ENCODE data around the gene H2BK1. TPM values are rescaled to one million over a fixed set of nuclear protein-coding genes. Genes with fewer than 3 reads are reported as not detected.

Gene H2BK1
- total RNA-seq, 2 donors from 2014 or later = not detected

DNA sequence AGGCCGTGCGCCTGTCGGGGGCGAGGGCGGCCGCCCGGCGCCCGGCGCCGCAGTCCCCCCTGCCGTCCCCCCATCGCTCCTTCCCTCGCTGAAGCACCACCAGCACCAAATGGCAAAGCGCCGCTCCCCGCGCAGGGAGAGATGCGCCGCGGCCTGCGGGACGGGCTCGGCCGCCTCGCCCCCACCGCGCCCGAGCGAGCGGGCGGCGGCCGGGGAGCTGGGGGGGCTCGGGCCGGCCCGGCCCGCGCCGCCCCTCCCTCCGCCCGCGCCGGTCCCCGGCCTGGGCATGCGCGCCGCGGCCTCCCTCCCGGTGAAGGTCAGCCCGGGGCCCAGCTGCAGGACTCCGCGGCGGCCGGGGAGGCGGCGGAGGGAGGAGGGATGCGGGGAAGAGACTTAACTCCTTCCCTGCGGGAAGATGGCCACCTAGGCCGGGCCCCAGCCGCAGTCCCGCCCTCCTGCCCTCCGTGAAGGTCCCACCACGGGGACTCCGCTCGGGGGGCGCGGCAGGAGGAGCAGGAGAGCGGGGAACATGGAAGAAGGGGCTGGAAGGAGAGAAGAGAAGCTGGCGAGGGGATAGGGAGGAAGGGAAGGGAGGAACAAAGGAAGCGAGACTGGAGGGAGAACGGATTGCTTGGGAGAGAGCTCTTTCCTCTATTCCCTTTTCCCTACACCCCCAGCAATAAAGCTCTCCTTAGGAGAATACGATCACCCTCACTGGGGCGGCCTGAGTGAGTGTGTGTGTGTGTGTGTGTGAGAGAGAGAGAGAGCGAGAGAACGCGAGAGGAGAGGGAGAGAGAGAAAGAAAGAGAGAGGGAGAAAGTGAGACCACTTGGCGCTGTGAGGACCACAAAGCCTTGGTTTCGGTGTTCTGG, 41.6 kb upstream of the H2BK1 start:
- peak; percentile 66 for ATAC-seq
- peak overlapping the region; percentile 62 to 93 (median 90) for H3K27ac ChIP-seq
- WGBS, 2 donors = 4 to 12% methylated on average over 21 to 63 of the region's 79 CpGs
- no peaks in the 10 kb centered on the region for H3K27me3 ChIP-seq
- TF ChIP-seq, protein P1, sequence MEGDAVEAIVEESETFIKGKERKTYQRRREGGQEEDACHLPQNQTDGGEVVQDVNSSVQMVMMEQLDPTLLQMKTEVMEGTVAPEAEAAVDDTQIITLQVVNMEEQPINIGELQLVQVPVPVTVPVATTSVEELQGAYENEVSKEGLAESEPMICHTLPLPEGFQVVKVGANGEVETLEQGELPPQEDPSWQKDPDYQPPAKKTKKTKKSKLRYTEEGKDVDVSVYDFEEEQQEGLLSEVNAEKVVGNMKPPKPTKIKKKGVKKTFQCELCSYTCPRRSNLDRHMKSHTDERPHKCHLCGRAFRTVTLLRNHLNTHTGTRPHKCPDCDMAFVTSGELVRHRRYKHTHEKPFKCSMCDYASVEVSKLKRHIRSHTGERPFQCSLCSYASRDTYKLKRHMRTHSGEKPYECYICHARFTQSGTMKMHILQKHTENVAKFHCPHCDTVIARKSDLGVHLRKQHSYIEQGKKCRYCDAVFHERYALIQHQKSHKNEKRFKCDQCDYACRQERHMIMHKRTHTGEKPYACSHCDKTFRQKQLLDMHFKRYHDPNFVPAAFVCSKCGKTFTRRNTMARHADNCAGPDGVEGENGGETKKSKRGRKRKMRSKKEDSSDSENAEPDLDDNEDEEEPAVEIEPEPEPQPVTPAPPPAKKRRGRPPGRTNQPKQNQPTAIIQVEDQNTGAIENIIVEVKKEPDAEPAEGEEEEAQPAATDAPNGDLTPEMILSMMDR (IDR thresholded peaks at IDR 0.05) = no peak
- TF ChIP-seq POLR2A (IDR thresholded peaks at IDR 0.05) = peak in 2 of 3 donors; percentile 49 to 55
- H3K36me3 ChIP-seq (replicated peaks in 1 of 2; ENCODE audit: insufficient read depth in 1 of 2, low read depth in 2 of 2) = no peaks in the 10 kb centered on the region
- intact Hi-C loops (cut with DNase I) = no loop called here
- H3K4me3 ChIP-seq = no peak overlapping the region
- DNase-seq = peak; percentile 69 to 78 (median 75)
- H3K9me3 ChIP-seq = no peaks in the 10 kb centered on the region
- H3K4me1 ChIP-seq = peaks cover 47% of the 10 kb centered on the region

DNA sequence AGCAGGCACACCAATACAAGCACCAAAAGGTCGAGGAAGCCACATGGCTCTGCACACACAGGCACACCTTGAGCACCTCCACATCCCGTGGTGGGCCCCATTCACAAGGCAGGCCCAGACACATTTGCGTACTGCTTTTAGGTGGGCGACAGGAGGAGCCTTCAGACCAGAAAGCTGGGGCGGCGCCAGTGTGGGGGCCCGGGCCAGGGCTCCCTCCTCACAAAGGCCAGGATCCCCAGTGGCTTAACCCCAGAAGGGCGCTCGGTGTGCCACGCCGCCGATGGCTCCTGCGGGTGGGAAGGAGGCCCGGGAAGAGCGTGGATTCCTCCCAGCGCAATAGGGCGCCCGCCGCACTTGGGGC, 41.0 kb upstream of the H2BK1 start:
- peaks cover 53% of the 10 kb centered on the region for H3K4me1 ChIP-seq
- DNase-seq = no peak
- intact Hi-C loops (cut with DNase I) = no loop called here
- H3K27ac ChIP-seq = peak overlapping the region in 3 of 4 donors; percentile 87 to 93 (median 93)
- no peaks in the 10 kb centered on the region for H3K9me3 ChIP-seq
- H3K27me3 ChIP-seq = no peaks in the 10 kb centered on the region
- TF ChIP-seq, protein P1 (IDR thresholded peaks at IDR 0.05) = no peak
- TF ChIP-seq POLR2A (IDR thresholded peaks at IDR 0.05) = no peak
- H3K36me3 ChIP-seq (replicated peaks in 1 of 2; ENCODE audit: insufficient read depth in 1 of 2, low read depth in 2 of 2) = no peaks in the 10 kb centered on the region
- H3K4me3 ChIP-seq = no peak overlapping the region
- no peak for ATAC-seq
- WGBS, 2 donors = 0 to 5% methylated on average over 2 to 17 of the region's 19 CpGs

DNA sequence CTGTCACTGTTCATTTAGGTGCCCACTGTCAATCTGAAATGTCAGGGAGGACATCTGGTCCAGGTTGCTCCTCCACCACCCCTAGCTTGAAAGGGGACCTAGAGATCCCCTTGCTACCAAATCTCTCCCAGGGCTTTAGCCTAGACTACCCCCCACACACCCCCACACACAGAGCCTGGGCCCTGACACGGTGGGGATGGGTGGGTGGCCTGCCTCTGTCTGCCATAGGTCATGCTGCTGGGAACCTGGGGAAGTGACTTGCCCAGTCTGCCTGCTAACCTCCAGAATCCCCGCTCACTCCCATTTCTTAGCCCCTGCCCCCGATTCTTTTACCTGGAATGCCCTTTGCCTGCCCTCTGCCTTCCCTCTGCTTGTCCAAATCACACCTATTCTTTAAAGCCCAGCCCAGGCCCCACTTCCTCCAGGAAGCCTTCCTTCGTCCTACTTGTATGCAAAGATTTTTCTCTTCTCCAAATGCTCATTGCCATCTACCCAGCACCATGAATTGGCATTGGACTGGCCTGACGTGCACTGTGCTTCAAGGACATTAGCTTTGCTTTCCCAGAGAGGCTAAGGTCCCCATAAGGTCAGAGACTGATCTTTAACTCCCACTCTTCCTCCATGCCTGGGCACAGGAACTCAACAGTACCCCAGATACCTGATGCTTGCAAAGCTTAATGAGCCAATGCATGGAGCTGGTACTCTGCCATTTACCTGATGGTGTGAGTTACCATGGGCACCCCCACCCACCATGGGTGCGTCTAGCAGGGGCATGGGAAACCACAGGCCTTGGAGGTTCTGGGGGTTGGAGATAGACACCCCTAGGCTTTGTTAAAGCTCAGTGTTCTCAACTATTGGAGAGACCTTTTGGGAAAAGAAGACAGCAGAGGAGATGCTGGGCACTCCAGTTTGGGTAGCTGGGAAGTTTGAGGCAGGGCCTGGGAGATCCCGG, 40.2 kb upstream of the H2BK1 start:
- intact Hi-C loops (cut with DNase I) = no loop called here
- Histone ChIP-seq H3K9me3 (no peaks in the 10 kb centered on the region), H3K36me3 (replicated peaks in 1 of 2; ENCODE audit: insufficient read depth in 1 of 2, low read depth in 2 of 2) (no peaks in the 10 kb centered on the region), H3K27ac (peak overlapping the region; percentile 12 to 93 (median 90)), H3K4me1 (peaks cover 60% of the 10 kb centered on the region), H3K4me3 (no peak overlapping the region), H3K27me3 (no peaks in the 10 kb centered on the region)
- ATAC-seq = no peak
- TF ChIP-seq, protein P1 (IDR thresholded peaks at IDR 0.05) = no peak
- no peak for TF ChIP-seq POLR2A (IDR thresholded peaks at IDR 0.05)
- DNase-seq = no peak
- 56 to 70% methylated on average over 6 to 7 of the region's 7 CpGs for WGBS, 2 donors

DNA sequence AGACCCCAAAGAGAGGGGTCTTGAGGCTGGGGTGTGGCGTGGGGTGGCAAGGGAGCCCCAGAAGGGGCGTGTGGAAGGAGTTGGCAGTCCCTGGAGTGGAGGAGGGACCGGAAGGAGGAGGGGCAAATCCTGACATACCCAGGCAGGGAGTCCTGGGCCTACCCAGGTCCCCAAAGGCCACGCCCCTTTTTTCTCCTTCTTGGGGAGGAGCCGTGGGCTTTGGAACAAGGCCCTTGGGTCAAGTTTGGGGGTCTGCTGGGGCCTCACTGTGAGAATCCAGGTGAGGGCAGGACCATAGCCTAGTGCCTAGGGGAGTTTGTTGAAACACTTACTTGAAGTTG, 39.4 kb upstream of the H2BK1 start:
- Histone ChIP-seq H3K27ac (peak overlapping the region; percentile 83 to 93 (median 90)), H3K4me1 (peaks cover 68% of the 10 kb centered on the region), H3K36me3 (replicated peaks in 1 of 2; ENCODE audit: insufficient read depth in 1 of 2, low read depth in 2 of 2) (no peaks in the 10 kb centered on the region), H3K4me3 (no peak overlapping the region), H3K27me3 (no peaks in the 10 kb centered on the region), H3K9me3 (no peaks in the 10 kb centered on the region)
- TF ChIP-seq, protein P1 (IDR thresholded peaks at IDR 0.05) = no peak
- TF ChIP-seq POLR2A (IDR thresholded peaks at IDR 0.05) = no peak
- peak; percentile 36 for ATAC-seq
- WGBS, 2 donors = 3 to 13% methylated on average over 5 of the region's 5 CpGs
- intact Hi-C loops (cut with DNase I) = no loop called here
- DNase-seq = peak; percentile 62 to 82 (median 76)

Data from body of pancreas (tissue), 4 donors.